Mesenchymal stem cell (in vitro differentiated cells and primary cell): ENCODE measurements around the gene DIP2B.

ENCODE experiments used
- DNase-seq: peaks from one replicate; pipeline ENCODE4 v3.0.0-alpha.2; 2013
- H2AFZ ChIP-seq: one replicate; pipeline ENCODE4 v1.6.1; 2013; ENCODE audit warnings: low read depth, mild to moderate bottlenecking, control low read depth, inconsistent platforms, low read length, moderate library complexity
- H2AK5ac ChIP-seq: 2 replicates; pipeline ENCODE4 v1.6.1; 2013; ENCODE audit warnings: low read length, moderate library complexity, mild to moderate bottlenecking, inconsistent platforms; ENCODE audit not compliant: severe bottlenecking
- H2BK120ac ChIP-seq: one replicate; pipeline ENCODE4 v1.6.1; 2013; ENCODE audit warnings: low read depth, mild to moderate bottlenecking, inconsistent platforms, low read length, moderate library complexity
- H2BK12ac ChIP-seq, 2 experiments: one replicate each; pipeline ENCODE4 v1.6.1; 2013; ENCODE audit warnings: inconsistent platforms in 2 of 2, low read length in 2 of 2, mild to moderate bottlenecking in 2 of 2, moderate library complexity in 2 of 2, control low read depth in 1 of 2
- H2BK15ac ChIP-seq: one replicate; pipeline ENCODE4 v1.6.1; 2013; ENCODE audit warnings: mild to moderate bottlenecking, low read depth, inconsistent platforms; ENCODE audit not compliant: poor library complexity, severe bottlenecking
- H2BK5ac ChIP-seq: 2 replicates; pipeline ENCODE4 v1.6.1; 2013; ENCODE audit warnings: low read depth, mild to moderate bottlenecking, low read length, control low read depth, inconsistent platforms; ENCODE audit not compliant: poor library complexity, severe bottlenecking
- H3K14ac ChIP-seq, 2 experiments: one replicate each; pipeline ENCODE4 v1.6.1; 2013; ENCODE audit warnings: inconsistent platforms in 2 of 2, low read length in 2 of 2, control low read depth in 1 of 2, mild to moderate bottlenecking in 1 of 2, moderate library complexity in 1 of 2
- H3K18ac ChIP-seq, 2 experiments: one replicate each; pipeline ENCODE4 v1.6.1; 2013; ENCODE audit warnings: inconsistent platforms in 2 of 2, low read length in 2 of 2, control low read depth in 1 of 2, low read depth in 1 of 2, mild to moderate bottlenecking in 1 of 2
- H3K23ac ChIP-seq, 2 experiments: one replicate each; pipeline ENCODE4 v1.6.1; 2013; ENCODE audit warnings: inconsistent platforms in 2 of 2, low read length in 2 of 2, mild to moderate bottlenecking in 2 of 2, moderate library complexity in 2 of 2, control low read depth in 1 of 2
- H3K27ac ChIP-seq: 2 replicates; pipeline ENCODE4 v1.5.1; 2013; ENCODE audit warnings: mild to moderate bottlenecking, moderate library complexity, low read length, control low read depth, inconsistent platforms; ENCODE audit not compliant: poor library complexity, severe bottlenecking
- H3K27me3 ChIP-seq, 2 experiments: 2 replicates each; pipeline versions ENCODE4 v1.6.1 to v1.7.0; 2013; ENCODE audit warnings: low read length in 2 of 2, mild to moderate bottlenecking in 2 of 2, moderate library complexity in 2 of 2, control low read depth in 1 of 2, inconsistent platforms in 1 of 2; ENCODE audit not compliant: control insufficient read depth in 1 of 2, insufficient read depth in 1 of 2
- H3K36me3 ChIP-seq, 2 experiments: 2 replicates each; pipeline versions ENCODE4 v1.6.1 to v1.7.0; 2013; ENCODE audit warnings: low read length in 2 of 2, control low read depth in 1 of 2, inconsistent platforms in 1 of 2, low read depth in 1 of 2, mild to moderate bottlenecking in 1 of 2; ENCODE audit not compliant: insufficient read depth in 2 of 2, control insufficient read depth in 1 of 2
- H3K4ac ChIP-seq, 2 experiments: one replicate each; pipeline ENCODE4 v1.6.1; 2013; ENCODE audit warnings: inconsistent platforms in 2 of 2, low read length in 2 of 2, mild to moderate bottlenecking in 2 of 2, moderate library complexity in 2 of 2, control low read depth in 1 of 2, low read depth in 1 of 2
- H3K4me1 ChIP-seq: 2 replicates; pipeline ENCODE4 v1.6.1; 2013; ENCODE audit warnings: low read depth, low read length, control low read depth; ENCODE audit not compliant: control insufficient read depth, insufficient read depth
- H3K4me2 ChIP-seq: 2 replicates; pipeline ENCODE4 v1.6.1; 2013; ENCODE audit warnings: low read length, mild to moderate bottlenecking, inconsistent platforms; ENCODE audit not compliant: poor library complexity, severe bottlenecking
- H3K4me3 ChIP-seq, 2 experiments: 2 replicates each; pipeline versions ENCODE4 v1.5.1 to v1.7.0; 2013; ENCODE audit warnings: low read length in 2 of 2, mild to moderate bottlenecking in 2 of 2, control low read depth in 1 of 2, low read depth in 1 of 2; ENCODE audit not compliant: insufficient read depth in 1 of 2
- H3K79me1 ChIP-seq: replicated peaks from 2 replicates; pipeline ENCODE4 v1.6.1; 2013; ENCODE audit warnings: mild to moderate bottlenecking, control low read depth, low read length, inconsistent platforms; ENCODE audit not compliant: poor library complexity, severe bottlenecking
- H3K9ac ChIP-seq: 2 replicates; pipeline ENCODE4 v1.7.0; 2013; ENCODE audit warnings: mild to moderate bottlenecking, low read length, moderate library complexity
- H3K9me3 ChIP-seq: 2 replicates; pipeline ENCODE4 v1.7.0; 2013; ENCODE audit warnings: mild to moderate bottlenecking, low read length; ENCODE audit not compliant: control insufficient read depth
- H4K8ac ChIP-seq: one replicate; pipeline ENCODE4 v1.6.1; 2013; ENCODE audit warnings: inconsistent platforms, mild to moderate bottlenecking, low read length, moderate library complexity
- H4K91ac ChIP-seq: one replicate; pipeline ENCODE4 v1.6.1; 2013; ENCODE audit warnings: mild to moderate bottlenecking, low read length, inconsistent platforms
- WGBS: methylation state at CpG from one replicate; pipeline ENCODE4 v1.1.7; 2013; ENCODE audit warnings: mixed read lengths; 5-methylcytosine and 5-hydroxymethylcytosine counted together

Gene DIP2B

GRCh38 chr12:50508414-50508813 lies 3.6 kb downstream of the DIP2B start:
- H3K4me2 ChIP-seq = no peak overlapping the region
- no peak for DNase-seq
- 91% methylated on average over 6 of the region's 6 CpGs for whole genome bisulfite sequencing

GRCh38 chr12:50508970-50509663 lies 4.3 kb downstream of the DIP2B start:
- no peak overlapping the region for H2BK5ac ChIP-seq
- H3K9me3 ChIP-seq = no peaks in the 10 kb centered on the region
- no peak overlapping the region for H2AK5ac ChIP-seq
- no peak overlapping the region for H3K27ac ChIP-seq
- no peak overlapping the region for H2BK15ac ChIP-seq
- H3K4ac ChIP-seq = no peak overlapping the region
- no peak overlapping the region for H4K8ac ChIP-seq
- no peak overlapping the region for H2BK12ac ChIP-seq
- H3K9ac ChIP-seq = no peak overlapping the region
- H2AFZ ChIP-seq = no peak overlapping the region
- no peak overlapping the region for H3K4me3 ChIP-seq
- no peak overlapping the region for H4K91ac ChIP-seq
- H3K4me1 ChIP-seq = peaks cover 3% of the 10 kb centered on the region
- peaks cover 0 to 3% of the 10 kb centered on the region in 2 experiments for H3K36me3 ChIP-seq
- no peak overlapping the region for H3K23ac ChIP-seq
- DNase-seq = no peak
- WGBS = 95% methylated on average over 7 of the region's 7 CpGs
- H3K27me3 ChIP-seq = no peaks in the 10 kb centered on the region
- H3K14ac ChIP-seq = no peak overlapping the region
- peaks cover 5% of the 10 kb centered on the region for H3K79me1 ChIP-seq
- H3K18ac ChIP-seq = no peak overlapping the region
- no peak overlapping the region for H2BK120ac ChIP-seq
- no peak overlapping the region for H3K4me2 ChIP-seq

More at GRCh38 chr12:50508414-50508813, 3.6 kb downstream of the DIP2B start:
- no peak overlapping the region for H3K4me3 ChIP-seq
- H4K91ac ChIP-seq = no peak overlapping the region
- peaks cover 0 to 3% of the 10 kb centered on the region in 2 experiments for H3K36me3 ChIP-seq
- no peak overlapping the region for H3K27ac ChIP-seq
- H3K9ac ChIP-seq = peak overlapping the region; percentile 29
- no peak overlapping the region for H2AFZ ChIP-seq
- no peak overlapping the region for H4K8ac ChIP-seq
- no peak overlapping the region for H2BK12ac ChIP-seq
- H3K14ac ChIP-seq = no peak overlapping the region
- peaks cover 3% of the 10 kb centered on the region for H3K4me1 ChIP-seq
- no peak overlapping the region for H2BK120ac ChIP-seq
- H3K23ac ChIP-seq = no peak overlapping the region
- no peak overlapping the region for H2AK5ac ChIP-seq
- H3K18ac ChIP-seq = no peak overlapping the region
- H3K27me3 ChIP-seq = no peaks in the 10 kb centered on the region
- H3K9me3 ChIP-seq = no peaks in the 10 kb centered on the region
- H3K4ac ChIP-seq = no peak overlapping the region
- peaks cover 5% of the 10 kb centered on the region for H3K79me1 ChIP-seq
- H2BK5ac ChIP-seq = no peak overlapping the region
- no peak overlapping the region for H2BK15ac ChIP-seq

GRCh38 chr12:50514526-50515276 lies 9.9 kb downstream of the DIP2B start:
- no peaks in the 10 kb centered on the region for H3K9me3 ChIP-seq
- no peak overlapping the region for H2AFZ ChIP-seq
- no peak overlapping the region for H4K91ac ChIP-seq
- DNase-seq = no peak
- no peak overlapping the region for H3K4ac ChIP-seq
- 95% methylated on average over 4 of the region's 4 CpGs for WGBS
- H2AK5ac ChIP-seq = no peak overlapping the region
- no peak overlapping the region for H3K14ac ChIP-seq
- H3K18ac ChIP-seq = no peak overlapping the region
- H3K27me3 ChIP-seq = no peaks in the 10 kb centered on the region
- no peak overlapping the region for H2BK12ac ChIP-seq
- H3K4me3 ChIP-seq = no peak overlapping the region
- no peak overlapping the region for H2BK120ac ChIP-seq
- no peak overlapping the region for H4K8ac ChIP-seq
- H3K4me2 ChIP-seq = no peak overlapping the region
- H3K36me3 ChIP-seq = no peaks in the 10 kb centered on the region
- H3K27ac ChIP-seq = no peak overlapping the region
- no peak overlapping the region for H2BK5ac ChIP-seq
- no peak overlapping the region for H3K9ac ChIP-seq
- no peak overlapping the region for H3K23ac ChIP-seq
- H3K79me1 ChIP-seq = peaks cover 31% of the 10 kb centered on the region
- no peaks in the 10 kb centered on the region for H3K4me1 ChIP-seq
- H2BK15ac ChIP-seq = no peak overlapping the region

- no peaks in the 10 kb centered on the region for H3K9me3 ChIP-seq
- no peak overlapping the region for H3K9ac ChIP-seq
- no peaks in the 10 kb centered on the region for H3K27me3 ChIP-seq
- H3K27ac ChIP-seq = no peak overlapping the region
- no peak overlapping the region for H2BK12ac ChIP-seq
- H2BK120ac ChIP-seq = no peak overlapping the region
- H4K91ac ChIP-seq = no peak overlapping the region
- H3K36me3 ChIP-seq = no peaks in the 10 kb centered on the region
- H2AFZ ChIP-seq = no peak overlapping the region
- DNase-seq = no peak
- H3K4me1 ChIP-seq = no peaks in the 10 kb centered on the region
- peaks cover 31% of the 10 kb centered on the region for H3K79me1 ChIP-seq
- H2BK5ac ChIP-seq = no peak overlapping the region
- H3K18ac ChIP-seq = no peak overlapping the region
- no peak overlapping the region for H3K23ac ChIP-seq
- no peak overlapping the region for H4K8ac ChIP-seq
- no peak overlapping the region for H3K14ac ChIP-seq
- H2BK15ac ChIP-seq = no peak overlapping the region
- no peak overlapping the region for H3K4me2 ChIP-seq
- H3K4me3 ChIP-seq = no peak overlapping the region
- WGBS = 19% methylated on average over 2 of the region's 2 CpGs
- H2AK5ac ChIP-seq = no peak overlapping the region
- no peak overlapping the region for H3K4ac ChIP-seq
Observed at GRCh38 chr12:50515587-50515986, 10.8 kb downstream of the DIP2B start.
